Psoas muscle (tissue), 8 donors: ENCODE data around the gene VWA8. TPM values are rescaled to one million over a fixed set of nuclear protein-coding genes. Genes with fewer than 3 reads are reported as not detected.

Source experiments
- ATAC-seq, 4 donors: fragments of 200-7000 bp; cut with Tn5 transposase; one replicate each; pipeline ENCODE4 v1.9.1; 2020; ENCODE audit warnings: moderate library complexity in 3 of 4, mild to moderate bottlenecking in 2 of 4
- DNase-seq, 2 donors: peaks; one replicate each; pipeline ENCODE4 v3.0.0-alpha.2; 2020
- H3K27ac ChIP-seq: fragments of 200-600 bp; one replicate; pipeline ENCODE4 v1.8.0; 2022
- H3K27me3 ChIP-seq, 3 donors: fragments of 200-600 bp in 1 of 3; one replicate each; pipeline versions ENCODE4 v1.6.1 to v1.8.0; 2013 to 2022; ENCODE audit warnings: low read length in 2 of 3, mild to moderate bottlenecking in 2 of 3, moderate library complexity in 1 of 3; ENCODE audit not compliant: insufficient read depth in 3 of 3
- H3K36me3 ChIP-seq, 2 donors: fragments of 200-600 bp in 1 of 2; one replicate each; pipeline versions ENCODE4 v1.6.1 to v1.8.0; 2013 to 2022; ENCODE audit warnings: low read depth in 1 of 2, mild to moderate bottlenecking in 1 of 2, moderate library complexity in 1 of 2; ENCODE audit not compliant: insufficient read depth in 1 of 2
- H3K4me1 ChIP-seq: fragments of 200-600 bp; one replicate; pipeline ENCODE4 v1.8.0; 2022
- H3K4me3 ChIP-seq: fragments of 200-600 bp; one replicate; pipeline ENCODE4 v1.8.0; 2022; ENCODE audit warnings: mild to moderate bottlenecking
- H3K9me3 ChIP-seq: fragments of 200-600 bp; one replicate; pipeline ENCODE4 v1.8.0; 2022
- CTCF ChIP-seq: fragments of 200-600 bp; IDR thresholded peaks from one replicate; pipeline ENCODE4 v1.8.0; 2022; ENCODE audit warnings: antibody characterized with exemption
- WGBS, 3 donors: extraction: QIAGEN DNeasy Blood & Tissue Kit; methylation state at CpG; one replicate each; pipeline versions ENCODE4 v1.1.6 to v1.1.7; 2013; 5-methylcytosine and 5-hydroxymethylcytosine counted together
- intact Hi-C, 2 donors: fragments of 100-400 bp; cut with DNase I; formaldehyde crosslinking; loops; one replicate each; pipeline versions ENCODE4 v1.11.0 to v1.14.2; 2022
- polyA plus RNA-seq, 3 donors: library from polyadenylated mRNA; stranded (reverse); fragments of 200-250 nt; gene quantifications; one replicate each; pipeline ENCODE4 v1.2.3, GENCODE V29; 2013
- total RNA-seq, 4 donors: library from RNA; stranded (reverse); fragmentation: NEBNext Ultra II Directional in 2 of 4; extraction: Animal tissue kit (Norgen Biotek cat#: 25700) in 2 of 4; gene quantifications; one replicate each; pipeline versions ENCODE4 v1.2.1 to v1.2.4, GENCODE V29; 2021 to 2023
- donor health status: healthy with polysubstance abuse.
- donor health status: DM: no; HTN: no; CAD: no; lungs with moderate emphysema.
- donor health status: Bipolar disorder and iron deficiency.
- donor health status: healthy.
- donor health status: DM: yes; HTN: yes; CAD: no.
- donor health status: DM: no; HTN: no; CAD: no.
- donor health status: DM: no; HTN: no; CAD: no.
- donor health status: DM: yes; HTN: yes; CAD: no.

Gene VWA8
- total and polyA plus RNA-seq, 7 donors, result 8.6 to 50.5 (median 30.1) TPM

- DNase-seq (peak; percentile 38 to 59), ATAC-seq (no peak)
- intact Hi-C loops, result loop anchor here in 1 of 2 donors (5.0 kb wide), 1 partner anchor 37 kb away; no protein-coding TSS in a partner anchor
- WGBS, 3 donors, result 57 to 71% (median 60%) methylated on average over 4 of the region's 4 CpGs
- Histone ChIP-seq H3K9me3 (no peaks in the 10 kb centered on the region), H3K27me3 (no peaks in the 10 kb centered on the region), H3K4me1 (peaks cover 5% of the 10 kb centered on the region), H3K27ac (peak overlapping the region; percentile 60), H3K4me3 (no peak overlapping the region), H3K36me3 (peaks cover 3 to 69% of the 10 kb centered on the region in 2 donors)
- no peak for TF ChIP-seq CTCF
Observed at GRCh38 chr13:41610404-41610803, 350.5 kb downstream of the VWA8 start.

- Histone ChIP-seq H3K4me3 (no peak overlapping the region), H3K27me3 (no peaks in the 10 kb centered on the region), H3K4me1 (peaks cover 4% of the 10 kb centered on the region), H3K27ac (peak overlapping the region; percentile 37), H3K36me3 (peaks cover 3 to 67% of the 10 kb centered on the region in 2 donors), H3K9me3 (no peaks in the 10 kb centered on the region)
- no peak for DNase-seq
- TF ChIP-seq CTCF, result no peak
- intact Hi-C loops, result loop anchor here in 1 of 2 donors (5.0 kb wide), 1 partner anchor 37 kb away; no protein-coding TSS in a partner anchor
- no peak for ATAC-seq
- WGBS, 3 donors, result 87 to 97% (median 94%) methylated on average over 4 of the region's 4 CpGs
Observed at GRCh38 chr13:41609828-41610227, 351.1 kb downstream of the VWA8 start.

GRCh38 chr13:41608839-41609177 lies 352.1 kb downstream of the VWA8 start:
- Histone ChIP-seq H3K4me3 (no peak overlapping the region), H3K9me3 (no peaks in the 10 kb centered on the region), H3K27me3 (no peaks in the 10 kb centered on the region), H3K27ac (no peak overlapping the region), H3K36me3 (peaks cover 3 to 65% of the 10 kb centered on the region in 2 donors), H3K4me1 (peaks cover 8% of the 10 kb centered on the region)
- TF ChIP-seq CTCF, result no peak
- no peak for ATAC-seq
- DNase-seq, result no peak
- intact Hi-C loops, result no loop called here
- WGBS, 3 donors, result 56 to 63% (median 62%) methylated on average over 1 of the region's 1 CpG

- H3K27me3 ChIP-seq, result no peaks in the 10 kb centered on the region
- DNase-seq (no peak), ATAC-seq (no peak)
- no peak overlapping the region for H3K4me3 ChIP-seq
- H3K9me3 ChIP-seq, result no peaks in the 10 kb centered on the region
- H3K36me3 ChIP-seq, result peaks cover 3 to 68% of the 10 kb centered on the region in 2 donors
- H3K4me1 ChIP-seq, result peaks cover 11% of the 10 kb centered on the region
- intact Hi-C loops, result no loop called here
- TF ChIP-seq CTCF, result no peak
- WGBS, 3 donors, result 74 to 79% (median 77%) methylated on average over 5 of the region's 5 CpGs
- no peak overlapping the region for H3K27ac ChIP-seq
Observed at GRCh38 chr13:41608111-41608838, 352.6 kb downstream of the VWA8 start.
